Measurements from ENCODE around the gene MDGA2. TPM values are rescaled to one million over a fixed set of nuclear protein-coding genes. Genes with fewer than 3 reads are reported as not detected.

The MDGA2 gene
- total and polyA plus RNA-seq, 7 donors = 0.01 TPM; not detected in 6

DNA sequence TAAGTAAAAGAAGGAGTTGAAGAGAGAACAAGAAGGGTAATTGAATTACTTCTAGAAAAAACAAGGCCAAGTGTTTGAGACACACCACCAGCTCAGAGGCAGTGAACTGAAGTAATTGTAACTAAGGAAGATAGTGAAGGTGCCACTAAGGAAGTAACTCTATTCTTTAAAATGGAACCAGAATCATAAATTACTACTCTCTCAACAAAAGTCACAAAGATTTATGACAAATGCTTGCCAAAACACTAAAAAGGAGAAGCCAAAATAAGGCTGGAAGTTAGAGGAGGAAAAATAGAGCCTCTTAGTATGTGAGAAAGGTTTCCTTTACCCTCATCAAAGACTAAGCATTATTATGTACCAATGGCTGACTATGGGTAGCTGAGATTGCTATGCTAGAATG, 208.5 kb downstream of the MDGA2 start:
- no peak for ATAC-seq
- intact Hi-C loops (cut with DNase I) = no loop called here

DNA sequence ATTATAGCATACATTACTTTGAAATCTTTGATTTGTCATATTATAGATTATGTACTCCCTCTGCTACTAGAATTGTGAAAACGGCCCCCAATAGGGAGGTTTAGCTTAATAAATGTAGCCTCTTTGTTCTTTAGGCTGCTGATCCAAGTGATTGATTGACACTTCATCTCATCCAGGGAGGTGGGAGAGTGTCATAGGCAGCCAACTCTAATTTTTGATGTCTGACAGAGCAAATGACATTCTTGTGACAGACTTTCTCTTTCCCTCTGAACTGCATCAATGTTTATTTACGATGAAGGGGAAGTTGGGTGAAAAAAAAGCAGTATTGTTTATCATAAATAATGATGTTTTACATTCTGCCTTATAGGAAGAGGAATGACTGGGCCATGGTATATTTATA, 221.4 kb downstream of the MDGA2 start:
- Histone ChIP-seq H3K9me3 (no peaks in the 10 kb centered on the region), H3K27ac (no peak overlapping the region), H3K4me1 (no peaks in the 10 kb centered on the region), H3K27me3 (ENCODE audit: insufficient read depth in 3 of 3, low read length in 2 of 3) (no peaks in the 10 kb centered on the region), H3K4me3 (no peak overlapping the region), H3K36me3 (ENCODE audit: insufficient read depth in 1 of 2, low read depth in 1 of 2) (no peaks in the 10 kb centered on the region)
- intact Hi-C loops (cut with DNase I) = no loop called here
- no peak for ATAC-seq
- whole genome bisulfite sequencing, 3 donors = 72 to 83% (median 75%) methylated on average over 2 of the region's 2 CpGs
- no peak for DNase-seq
- TF ChIP-seq, protein P1, sequence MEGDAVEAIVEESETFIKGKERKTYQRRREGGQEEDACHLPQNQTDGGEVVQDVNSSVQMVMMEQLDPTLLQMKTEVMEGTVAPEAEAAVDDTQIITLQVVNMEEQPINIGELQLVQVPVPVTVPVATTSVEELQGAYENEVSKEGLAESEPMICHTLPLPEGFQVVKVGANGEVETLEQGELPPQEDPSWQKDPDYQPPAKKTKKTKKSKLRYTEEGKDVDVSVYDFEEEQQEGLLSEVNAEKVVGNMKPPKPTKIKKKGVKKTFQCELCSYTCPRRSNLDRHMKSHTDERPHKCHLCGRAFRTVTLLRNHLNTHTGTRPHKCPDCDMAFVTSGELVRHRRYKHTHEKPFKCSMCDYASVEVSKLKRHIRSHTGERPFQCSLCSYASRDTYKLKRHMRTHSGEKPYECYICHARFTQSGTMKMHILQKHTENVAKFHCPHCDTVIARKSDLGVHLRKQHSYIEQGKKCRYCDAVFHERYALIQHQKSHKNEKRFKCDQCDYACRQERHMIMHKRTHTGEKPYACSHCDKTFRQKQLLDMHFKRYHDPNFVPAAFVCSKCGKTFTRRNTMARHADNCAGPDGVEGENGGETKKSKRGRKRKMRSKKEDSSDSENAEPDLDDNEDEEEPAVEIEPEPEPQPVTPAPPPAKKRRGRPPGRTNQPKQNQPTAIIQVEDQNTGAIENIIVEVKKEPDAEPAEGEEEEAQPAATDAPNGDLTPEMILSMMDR (IDR thresholded peaks at IDR 0.05) = no peak

More for the DNA sequence above, 208.5 kb downstream of the MDGA2 start:
- H3K36me3 ChIP-seq (ENCODE audit: insufficient read depth in 1 of 2, low read depth in 1 of 2) = no peaks in the 10 kb centered on the region
- no peak for DNase-seq
- no peaks in the 10 kb centered on the region for H3K4me1 ChIP-seq
- no peaks in the 10 kb centered on the region for H3K27me3 ChIP-seq (ENCODE audit: insufficient read depth in 3 of 3, low read length in 2 of 3)
- TF ChIP-seq, protein P1 (IDR thresholded peaks at IDR 0.05) = no peak
- H3K9me3 ChIP-seq = no peaks in the 10 kb centered on the region
- no peak overlapping the region for H3K4me3 ChIP-seq
- H3K27ac ChIP-seq = no peak overlapping the region

DNA sequence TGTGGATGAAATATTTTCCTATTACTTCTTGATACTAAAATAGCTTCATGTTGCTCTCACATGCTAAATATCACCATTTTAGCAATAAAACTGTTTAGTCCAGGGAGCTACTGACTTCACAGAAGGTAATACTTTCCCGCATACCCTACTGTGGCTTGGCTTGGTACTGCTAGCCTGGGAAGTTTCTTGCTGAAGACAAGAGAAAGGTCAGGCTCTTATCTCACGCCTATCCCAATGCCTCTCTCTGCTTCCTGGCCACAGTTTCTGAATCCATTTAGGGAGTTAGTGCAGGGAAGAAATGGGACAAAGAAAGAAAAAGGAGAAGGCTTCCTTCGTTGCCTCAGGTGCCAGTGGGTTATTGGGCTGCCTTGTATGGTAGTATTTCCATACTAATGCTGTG, 228.3 kb downstream of the MDGA2 start:
- TF ChIP-seq, protein P1 (IDR thresholded peaks at IDR 0.05) = no peak
- intact Hi-C loops (cut with DNase I) = no loop called here
- WGBS, 3 donors = 48 to 78% (median 72%) methylated on average over 3 of the region's 3 CpGs
- DNase-seq = no peak
- ATAC-seq = no peak
- Histone ChIP-seq H3K27me3 (ENCODE audit: insufficient read depth in 3 of 3, low read length in 2 of 3) (no peaks in the 10 kb centered on the region), H3K9me3 (no peaks in the 10 kb centered on the region), H3K4me3 (no peak overlapping the region), H3K27ac (no peak overlapping the region), H3K36me3 (ENCODE audit: insufficient read depth in 1 of 2, low read depth in 1 of 2) (no peaks in the 10 kb centered on the region), H3K4me1 (no peaks in the 10 kb centered on the region)

DNA sequence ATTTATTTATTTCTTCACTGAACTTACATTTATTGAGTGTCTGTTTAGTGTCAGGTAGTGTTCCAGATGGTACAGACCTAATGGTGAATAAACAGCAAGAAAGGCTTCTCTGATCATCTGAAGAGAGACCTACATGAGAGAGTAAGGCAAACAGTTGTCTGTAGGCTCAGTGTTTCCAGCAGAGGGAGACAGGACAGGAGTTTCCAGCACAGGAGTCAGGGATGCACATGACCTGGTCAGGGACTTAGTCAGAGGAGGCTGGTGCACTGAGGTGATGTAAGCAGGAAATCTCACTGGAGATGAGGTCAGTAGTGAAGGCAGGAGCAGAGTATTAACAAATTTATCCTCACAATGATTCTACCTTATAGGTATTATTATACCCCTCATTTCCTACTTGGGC, 233.2 kb downstream of the MDGA2 start:
- DNase-seq (no peak), ATAC-seq (no peak)
- H3K4me3 ChIP-seq = no peak overlapping the region
- TF ChIP-seq, protein P1 (IDR thresholded peaks at IDR 0.05) = no peak
- H3K9me3 ChIP-seq = no peaks in the 10 kb centered on the region
- no peaks in the 10 kb centered on the region for H3K36me3 ChIP-seq (ENCODE audit: insufficient read depth in 1 of 2, low read depth in 1 of 2)
- H3K27me3 ChIP-seq (ENCODE audit: insufficient read depth in 3 of 3, low read length in 2 of 3) = no peaks in the 10 kb centered on the region
- H3K4me1 ChIP-seq = no peaks in the 10 kb centered on the region
- intact Hi-C loops (cut with DNase I) = no loop called here
- no peak overlapping the region for H3K27ac ChIP-seq

DNA sequence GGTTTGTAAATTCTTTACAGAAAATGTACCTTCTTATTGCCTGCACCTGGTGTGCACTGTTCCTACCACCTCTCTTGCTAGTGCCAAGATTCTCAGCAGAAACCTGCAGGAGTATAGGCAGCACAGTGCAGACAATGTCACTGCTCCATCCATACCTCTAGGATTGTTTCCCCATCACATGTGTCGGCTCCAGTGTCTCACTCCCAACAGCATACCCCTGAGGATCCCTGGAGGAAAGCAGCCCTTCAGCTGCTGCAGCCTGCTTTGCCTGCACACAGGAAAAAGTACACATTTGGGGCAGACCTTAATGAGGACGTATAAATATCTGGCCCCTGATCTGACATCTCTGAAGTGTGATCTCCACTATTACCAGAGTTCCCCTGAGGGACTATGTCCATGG, 235.5 kb downstream of the MDGA2 start:
- TF ChIP-seq, protein P1 (IDR thresholded peaks at IDR 0.05) = no peak
- intact Hi-C loops (cut with DNase I) = no loop called here
- ATAC-seq (no peak), DNase-seq (no peak)
- no peaks in the 10 kb centered on the region for H3K4me1 ChIP-seq
- no peaks in the 10 kb centered on the region for H3K27me3 ChIP-seq (ENCODE audit: insufficient read depth in 3 of 3, low read length in 2 of 3)
- H3K36me3 ChIP-seq (ENCODE audit: insufficient read depth in 1 of 2, low read depth in 1 of 2) = no peaks in the 10 kb centered on the region
- 48 to 52% (median 49%) methylated on average over 2 of the region's 2 CpGs for WGBS, 3 donors
- H3K27ac ChIP-seq = no peak overlapping the region
- no peak overlapping the region for H3K4me3 ChIP-seq
- no peaks in the 10 kb centered on the region for H3K9me3 ChIP-seq
